Central memory CD8-positive, alpha-beta T cell (primary cell): Measurements from ENCODE around the gene NRP2.

Experiments used
- ATAC-seq: fragments of 150-1000 bp; cut with Tn5 transposase; replicated peaks from 2 replicates; pipeline ENCODE4 v1.10.0; 2022; ENCODE audit warnings: mild to moderate bottlenecking, moderate FRiP score, moderate number of reproducible peaks; ENCODE audit not compliant: poor library complexity, severe bottlenecking; ENCODE audit errors: extremely low read depth
- DNase-seq, 2 donors: peaks; one replicate each; pipeline ENCODE4 v3.0.0; 2021; ENCODE audit warnings: low spot score in 2 of 2
- H3K27ac Mint-ChIP-seq: one replicate; pipeline ENCODE4 v1.8.0; 2022; ENCODE audit warnings: low read depth, mild to moderate bottlenecking, moderate library complexity, mixed read lengths
- H3K27me3 Mint-ChIP-seq: one replicate; pipeline ENCODE4 v1.8.0; 2022; ENCODE audit warnings: mixed read lengths
- H3K36me3 Mint-ChIP-seq: one replicate; pipeline ENCODE4 v1.8.0; 2022; ENCODE audit warnings: mild to moderate bottlenecking, moderate library complexity, mixed read lengths; ENCODE audit not compliant: insufficient read depth
- H3K4me1 Mint-ChIP-seq: one replicate; pipeline ENCODE4 v1.8.0; 2022; ENCODE audit warnings: mixed read lengths
- H3K4me3 Mint-ChIP-seq: one replicate; pipeline ENCODE4 v1.8.0; 2022; ENCODE audit warnings: mild to moderate bottlenecking, moderate library complexity, mixed read lengths
- H3K9me3 Mint-ChIP-seq: one replicate; pipeline ENCODE4 v1.8.0; 2022; ENCODE audit warnings: mixed read lengths

NRP2 gene, protein sequence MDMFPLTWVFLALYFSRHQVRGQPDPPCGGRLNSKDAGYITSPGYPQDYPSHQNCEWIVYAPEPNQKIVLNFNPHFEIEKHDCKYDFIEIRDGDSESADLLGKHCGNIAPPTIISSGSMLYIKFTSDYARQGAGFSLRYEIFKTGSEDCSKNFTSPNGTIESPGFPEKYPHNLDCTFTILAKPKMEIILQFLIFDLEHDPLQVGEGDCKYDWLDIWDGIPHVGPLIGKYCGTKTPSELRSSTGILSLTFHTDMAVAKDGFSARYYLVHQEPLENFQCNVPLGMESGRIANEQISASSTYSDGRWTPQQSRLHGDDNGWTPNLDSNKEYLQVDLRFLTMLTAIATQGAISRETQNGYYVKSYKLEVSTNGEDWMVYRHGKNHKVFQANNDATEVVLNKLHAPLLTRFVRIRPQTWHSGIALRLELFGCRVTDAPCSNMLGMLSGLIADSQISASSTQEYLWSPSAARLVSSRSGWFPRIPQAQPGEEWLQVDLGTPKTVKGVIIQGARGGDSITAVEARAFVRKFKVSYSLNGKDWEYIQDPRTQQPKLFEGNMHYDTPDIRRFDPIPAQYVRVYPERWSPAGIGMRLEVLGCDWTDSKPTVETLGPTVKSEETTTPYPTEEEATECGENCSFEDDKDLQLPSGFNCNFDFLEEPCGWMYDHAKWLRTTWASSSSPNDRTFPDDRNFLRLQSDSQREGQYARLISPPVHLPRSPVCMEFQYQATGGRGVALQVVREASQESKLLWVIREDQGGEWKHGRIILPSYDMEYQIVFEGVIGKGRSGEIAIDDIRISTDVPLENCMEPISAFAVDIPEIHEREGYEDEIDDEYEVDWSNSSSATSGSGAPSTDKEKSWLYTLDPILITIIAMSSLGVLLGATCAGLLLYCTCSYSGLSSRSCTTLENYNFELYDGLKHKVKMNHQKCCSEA

DNA sequence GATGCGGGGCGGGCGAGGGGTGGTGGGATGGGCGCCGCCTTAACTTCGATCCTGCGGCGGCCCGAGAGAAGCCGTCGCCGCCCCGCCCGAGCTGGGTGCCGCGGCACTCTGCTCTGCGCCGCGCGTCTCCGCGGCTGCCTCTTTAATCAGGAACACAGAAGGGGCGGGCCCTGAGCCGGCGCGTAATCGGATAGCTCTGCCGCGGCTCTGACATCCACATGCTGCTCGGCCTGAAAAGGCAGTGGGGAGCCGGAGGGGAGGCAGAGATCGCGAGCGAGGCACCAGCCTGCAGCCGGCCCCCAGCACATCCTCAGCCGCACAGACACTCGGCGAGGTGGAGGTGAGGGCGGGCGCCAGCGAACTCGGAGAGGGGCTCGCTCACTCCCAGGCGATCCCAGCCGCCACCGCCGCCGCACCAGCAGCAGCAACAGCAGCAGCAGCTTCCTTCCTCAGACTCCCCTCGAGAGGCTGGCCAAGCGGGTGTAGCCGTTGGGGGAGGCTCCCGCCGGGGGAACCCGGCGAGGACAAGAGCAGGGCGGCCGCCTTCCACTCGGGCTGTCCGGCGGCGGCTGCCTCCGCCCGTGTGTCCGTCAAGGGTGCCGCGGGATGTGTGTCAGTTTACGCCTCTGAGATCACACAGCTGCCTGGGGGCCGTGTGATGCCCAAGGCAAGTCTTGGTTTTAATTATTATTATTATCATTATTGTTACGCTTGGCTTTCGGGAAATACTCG, at the start of gene NRP2:
TSS of gene NRP2 (plus strand) at position 263 of the 732 bp plus-strand sequence. CDS start 790 bp downstream, outside the sequence.
- DNase-seq: no peak
- Mint-ChIP-seq H3K36me3 (no peaks in the 10 kb centered on the region), H3K27ac (no peak within 1 kb of the TSS), H3K4me3 (peak within 1 kb of the TSS; percentile 32), H3K4me1 (peaks cover 5% of the 10 kb centered on the region), H3K27me3 (peaks cover 89% of the 10 kb centered on the region), H3K9me3 (no peaks in the 10 kb centered on the region)
- no peak for ATAC-seq

DNA sequence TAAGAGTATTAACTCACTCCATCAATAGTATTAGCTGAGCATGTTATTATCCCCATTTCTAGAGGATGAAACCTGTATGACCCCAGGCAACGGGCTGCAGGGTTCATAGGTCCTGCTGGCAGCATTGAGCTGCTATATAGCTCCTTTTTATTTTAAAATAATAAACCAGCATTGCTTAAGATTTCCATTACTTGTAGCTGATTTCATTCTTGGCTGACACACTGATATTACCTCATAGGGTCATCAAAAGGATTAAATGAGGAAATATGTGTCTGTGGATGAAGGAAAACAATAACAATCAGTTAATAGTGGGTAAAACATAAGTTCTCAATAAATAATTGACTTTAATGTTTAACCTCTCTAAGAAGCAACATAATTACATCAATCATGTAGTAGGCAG, 48.3 kb upstream of the NRP2 start:
- no peak overlapping the region for H3K27ac Mint-ChIP-seq
- H3K27me3 Mint-ChIP-seq: peaks cover 10% of the 10 kb centered on the region
- no peaks in the 10 kb centered on the region for H3K9me3 Mint-ChIP-seq
- no peak for ATAC-seq
- H3K4me1 Mint-ChIP-seq: no peaks in the 10 kb centered on the region
- DNase-seq: no peak
- H3K36me3 Mint-ChIP-seq: no peaks in the 10 kb centered on the region
- no peak overlapping the region for H3K4me3 Mint-ChIP-seq

DNA sequence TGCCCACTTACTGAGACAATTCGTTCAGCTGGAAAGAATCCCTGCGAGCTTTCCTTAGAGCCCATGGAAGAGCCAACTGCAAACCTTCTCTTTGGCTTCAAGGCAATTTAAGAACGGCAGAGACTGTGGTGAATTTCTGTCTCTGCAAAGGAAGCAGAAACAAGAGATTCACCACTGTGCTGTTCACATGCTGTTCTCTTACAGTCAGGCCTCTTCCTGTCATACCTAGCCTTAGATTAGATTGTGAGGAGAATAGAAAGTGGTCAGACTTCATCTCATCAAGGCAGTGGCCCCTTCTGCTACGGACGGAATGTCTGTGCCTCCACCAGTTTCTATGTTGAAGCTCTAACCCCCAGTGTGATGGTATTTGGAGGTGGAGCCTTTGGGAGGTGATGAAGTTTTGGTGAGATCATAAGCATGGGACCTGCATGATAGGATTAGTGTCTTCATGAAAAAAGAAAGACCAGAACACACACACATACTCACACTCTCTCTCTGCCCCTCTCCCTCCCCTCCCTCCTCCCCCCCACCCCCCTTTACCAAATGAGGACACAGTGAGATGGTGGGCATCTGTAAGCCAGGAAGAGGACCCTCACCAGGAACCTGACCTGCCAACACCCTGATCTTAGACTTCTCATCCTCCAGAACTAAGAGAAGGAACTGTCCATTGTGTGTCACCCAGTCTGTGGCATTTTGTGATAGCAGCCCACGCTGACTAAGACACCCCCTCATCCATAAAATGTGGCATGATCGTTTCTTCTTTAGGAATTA, 45.6 kb upstream of the NRP2 start:
- no peak overlapping the region for H3K27ac Mint-ChIP-seq
- DNase-seq: no peak

DNA sequence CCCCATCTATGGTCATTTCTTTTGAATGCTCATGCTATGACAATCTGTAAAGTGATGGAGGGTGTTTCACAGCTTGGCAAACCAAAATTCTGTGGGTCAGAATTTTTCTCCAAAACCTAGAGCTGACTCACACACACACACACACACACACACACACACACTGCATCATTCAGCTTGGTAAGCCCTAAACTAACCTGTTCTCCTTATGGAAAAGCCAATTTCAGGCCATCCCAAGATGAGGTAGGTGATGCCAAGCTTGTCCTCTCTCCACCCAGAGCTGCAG, 45.0 kb upstream of the NRP2 start:
- ATAC-seq (no peak), DNase-seq (no peak)
- H3K27me3 Mint-ChIP-seq: peaks cover 2% of the 10 kb centered on the region
- H3K4me1 Mint-ChIP-seq: no peaks in the 10 kb centered on the region
- no peaks in the 10 kb centered on the region for H3K36me3 Mint-ChIP-seq
- H3K4me3 Mint-ChIP-seq: no peak overlapping the region
- H3K9me3 Mint-ChIP-seq: no peaks in the 10 kb centered on the region
- no peak overlapping the region for H3K27ac Mint-ChIP-seq

More for the DNA sequence above, 45.6 kb upstream of the NRP2 start:
- Mint-ChIP-seq H3K9me3 (no peaks in the 10 kb centered on the region), H3K4me1 (no peaks in the 10 kb centered on the region), H3K27me3 (no peaks in the 10 kb centered on the region), H3K36me3 (no peaks in the 10 kb centered on the region), H3K4me3 (no peak overlapping the region)
- no peak for ATAC-seq

DNA sequence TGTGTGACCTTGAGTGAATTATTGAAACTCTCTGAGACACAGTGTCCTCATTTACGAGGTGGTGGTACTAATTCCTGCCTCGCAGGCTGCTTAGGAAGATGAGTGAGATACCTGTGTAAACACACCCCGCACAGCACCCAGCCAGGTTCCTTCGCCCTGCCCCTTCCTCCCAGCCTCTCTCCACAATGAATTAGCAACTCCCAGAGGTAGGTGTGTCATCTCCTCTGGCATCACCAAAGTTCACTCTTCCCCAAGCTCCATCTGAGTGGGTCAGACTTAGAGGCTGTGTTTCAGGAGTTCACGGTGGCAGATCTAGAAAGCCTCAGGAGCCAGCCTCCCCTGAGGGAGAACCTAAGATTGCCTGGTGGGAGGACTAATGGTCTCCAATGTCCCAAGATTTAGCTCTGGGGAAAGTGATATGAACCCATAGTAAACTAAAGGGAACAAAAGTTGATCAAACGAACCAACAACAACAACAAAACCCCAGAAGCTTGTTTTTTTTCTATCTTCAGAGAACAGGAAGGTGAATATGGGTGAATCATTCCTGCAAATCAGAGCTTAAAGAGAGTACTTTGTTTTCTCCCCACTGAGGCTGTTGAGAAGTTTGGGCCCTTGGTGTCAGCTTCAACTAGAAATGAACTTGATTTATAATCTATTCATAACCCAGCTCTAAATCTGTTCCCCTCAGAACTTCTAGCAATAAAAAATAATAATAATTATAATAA, 44.4 kb upstream of the NRP2 start:
- H3K9me3 Mint-ChIP-seq: no peaks in the 10 kb centered on the region
- peaks cover 2% of the 10 kb centered on the region for H3K36me3 Mint-ChIP-seq
- peaks cover 9% of the 10 kb centered on the region for H3K27me3 Mint-ChIP-seq
- H3K4me3 Mint-ChIP-seq: no peak overlapping the region
- no peak overlapping the region for H3K27ac Mint-ChIP-seq
- DNase-seq: no peak
- no peaks in the 10 kb centered on the region for H3K4me1 Mint-ChIP-seq
- no peak for ATAC-seq

DNA sequence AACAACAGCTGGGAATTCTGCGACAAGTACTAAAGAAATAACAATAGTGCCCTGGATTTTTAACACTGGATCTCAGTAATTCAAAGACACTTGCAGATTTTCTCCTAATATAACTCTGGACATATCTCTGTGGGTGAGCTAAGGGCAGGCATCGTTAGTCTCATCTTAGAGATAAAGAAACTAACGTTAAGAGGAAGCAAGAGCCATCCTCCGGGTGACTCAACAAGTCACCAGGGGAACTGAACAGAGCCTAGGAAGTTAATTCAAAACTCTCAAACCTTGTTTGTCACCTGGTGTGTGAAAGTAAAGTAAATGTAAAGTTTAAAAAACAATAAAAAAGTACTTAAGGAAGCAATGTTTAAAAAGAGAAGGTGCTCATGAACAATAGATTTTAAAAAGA, 41.6 kb upstream of the NRP2 start:
- no peak for DNase-seq
- peaks cover 19% of the 10 kb centered on the region for H3K27me3 Mint-ChIP-seq
- no peak overlapping the region for H3K27ac Mint-ChIP-seq
- no peak for ATAC-seq
- no peaks in the 10 kb centered on the region for H3K9me3 Mint-ChIP-seq
- H3K4me3 Mint-ChIP-seq: no peak overlapping the region
- H3K36me3 Mint-ChIP-seq: peaks cover 2% of the 10 kb centered on the region
- H3K4me1 Mint-ChIP-seq: no peaks in the 10 kb centered on the region

DNA sequence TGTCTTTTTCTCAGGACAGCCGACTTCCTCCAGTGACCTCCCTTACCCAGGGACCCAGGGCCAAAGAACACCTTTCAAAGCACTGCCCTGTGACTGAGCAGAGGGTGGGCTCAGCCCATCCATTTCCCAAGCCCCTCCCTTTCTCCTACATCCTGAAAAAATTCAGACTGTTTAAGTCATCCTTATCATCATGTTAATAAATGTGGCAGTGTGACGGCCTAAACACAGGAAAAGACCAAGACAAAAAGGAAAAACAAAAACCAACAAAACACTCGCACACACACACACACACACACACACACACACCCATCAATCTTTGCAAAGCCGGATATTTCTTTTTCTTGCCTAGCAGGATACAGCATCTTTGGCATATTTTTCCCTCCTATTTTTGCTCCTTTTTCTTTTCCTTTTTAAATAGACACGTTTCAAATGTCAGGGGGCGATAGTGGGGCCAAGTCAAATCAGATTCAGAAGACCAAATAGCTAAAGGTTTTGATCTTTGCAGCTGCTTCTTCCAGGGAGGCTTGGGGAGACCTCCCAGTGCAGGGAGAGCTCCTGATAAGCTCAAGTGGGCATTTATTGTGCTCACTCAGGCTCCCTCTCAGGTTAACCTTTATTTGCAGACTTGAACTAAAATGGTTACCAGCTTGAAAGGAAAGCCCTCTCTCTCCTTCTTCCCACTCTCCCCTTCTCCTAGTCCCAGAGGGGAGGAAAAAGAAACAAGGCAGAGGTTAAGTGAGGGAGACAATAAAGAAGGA, 39.5 kb upstream of the NRP2 start:
- ATAC-seq (no peak), DNase-seq (no peak)
- Mint-ChIP-seq H3K4me3 (no peak overlapping the region), H3K27ac (no peak overlapping the region), H3K27me3 (peaks cover 22% of the 10 kb centered on the region), H3K4me1 (no peaks in the 10 kb centered on the region), H3K9me3 (no peaks in the 10 kb centered on the region), H3K36me3 (peaks cover 2% of the 10 kb centered on the region)

DNA sequence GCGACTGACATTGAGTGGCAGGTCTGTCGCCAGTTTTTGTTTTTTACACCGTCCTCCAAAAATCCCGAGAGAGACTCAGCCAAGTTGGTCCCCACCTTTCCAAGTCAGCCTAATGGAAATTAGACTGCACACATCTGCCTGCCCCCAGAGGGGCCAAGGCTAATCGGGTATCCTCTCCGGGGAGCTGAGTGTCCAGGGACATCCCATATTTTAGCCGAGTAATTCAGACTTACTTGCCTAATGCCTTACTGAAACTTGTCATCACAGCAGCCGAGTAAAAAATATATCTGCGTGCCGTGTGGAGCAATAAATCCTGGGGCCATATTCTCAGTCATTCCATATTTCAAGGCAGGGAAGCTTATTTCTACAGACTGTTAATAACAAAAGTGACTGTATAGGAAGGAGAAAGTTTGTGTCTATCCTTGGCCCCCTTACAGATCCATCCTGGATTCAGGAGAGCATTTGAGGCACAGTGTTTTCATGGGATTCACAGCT, 38.9 kb upstream of the NRP2 start:
- H3K36me3 Mint-ChIP-seq: peaks cover 2% of the 10 kb centered on the region
- no peak overlapping the region for H3K27ac Mint-ChIP-seq
- H3K27me3 Mint-ChIP-seq: peaks cover 28% of the 10 kb centered on the region
- H3K9me3 Mint-ChIP-seq: no peaks in the 10 kb centered on the region
- no peak overlapping the region for H3K4me3 Mint-ChIP-seq
- H3K4me1 Mint-ChIP-seq: no peaks in the 10 kb centered on the region
- no peak for DNase-seq
- ATAC-seq: no peak

DNA sequence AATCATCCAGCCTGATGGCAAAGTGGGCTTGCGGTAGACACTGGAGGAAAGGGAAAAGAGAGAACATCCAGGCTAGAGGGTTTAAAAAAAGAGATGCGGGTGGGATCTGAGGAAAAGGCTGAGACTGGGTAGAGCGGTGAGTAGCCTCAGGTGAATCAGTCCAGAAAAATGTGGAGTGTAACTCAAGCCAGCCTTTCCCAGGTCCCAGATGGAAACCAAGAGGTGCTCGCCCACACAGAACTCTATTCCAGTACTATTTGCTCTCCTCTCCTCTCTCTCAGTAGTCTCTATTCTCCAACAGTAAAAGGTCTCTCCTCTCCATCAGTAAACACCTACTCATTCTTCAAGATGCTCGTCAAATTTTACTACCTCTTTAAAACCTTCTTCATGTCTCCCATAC, 38.3 kb upstream of the NRP2 start:
- Mint-ChIP-seq H3K9me3 (no peaks in the 10 kb centered on the region), H3K4me3 (no peak overlapping the region), H3K27ac (no peak overlapping the region), H3K4me1 (no peaks in the 10 kb centered on the region), H3K36me3 (peaks cover 2% of the 10 kb centered on the region), H3K27me3 (peaks cover 34% of the 10 kb centered on the region)
- DNase-seq: no peak
- no peak for ATAC-seq

DNA sequence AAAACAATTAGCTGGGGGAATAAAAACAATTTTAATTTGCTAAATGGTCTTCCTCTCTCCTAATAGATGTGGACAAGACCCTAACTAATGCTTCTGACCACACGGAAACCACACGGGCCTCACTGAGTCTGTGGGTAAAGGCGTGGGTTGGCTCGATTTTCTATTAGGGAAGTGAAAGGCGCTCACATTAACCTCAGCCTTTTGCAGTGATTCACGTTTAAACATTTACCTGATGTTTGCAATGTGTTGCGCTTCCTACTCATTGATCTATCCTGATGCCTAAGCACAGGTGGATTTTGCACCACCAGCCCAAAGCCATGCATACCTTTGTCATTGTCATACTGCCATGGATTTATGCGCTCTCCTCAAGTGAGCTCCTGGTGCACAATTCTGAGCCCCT, 35.6 kb upstream of the NRP2 start:
- ATAC-seq: no peak
- no peak for DNase-seq
- no peaks in the 10 kb centered on the region for H3K9me3 Mint-ChIP-seq
- peaks cover 45% of the 10 kb centered on the region for H3K27me3 Mint-ChIP-seq
- H3K4me1 Mint-ChIP-seq: no peaks in the 10 kb centered on the region
- peaks cover 2% of the 10 kb centered on the region for H3K36me3 Mint-ChIP-seq
- no peak overlapping the region for H3K27ac Mint-ChIP-seq
- H3K4me3 Mint-ChIP-seq: no peak overlapping the region

DNA sequence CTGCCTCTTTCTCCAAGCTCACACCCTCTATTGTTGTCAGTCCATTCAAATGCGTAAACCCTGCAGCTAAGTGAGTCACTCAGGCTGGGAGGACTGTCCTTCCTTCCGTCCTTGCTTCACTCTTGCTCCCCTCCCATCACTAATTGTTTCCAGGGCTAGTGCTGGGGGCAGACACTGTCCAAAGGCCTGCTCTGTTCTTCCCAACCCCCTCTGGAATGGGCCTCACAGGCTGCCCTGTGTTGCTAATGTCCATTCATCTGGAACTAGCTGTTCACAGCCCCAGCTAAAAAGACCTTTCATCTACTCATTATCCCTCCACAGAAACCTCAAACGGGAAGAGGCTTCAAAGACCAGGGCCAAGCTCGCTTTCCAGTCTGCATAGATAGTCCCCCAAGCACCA, 31.9 kb upstream of the NRP2 start:
- Mint-ChIP-seq H3K36me3 (no peaks in the 10 kb centered on the region), H3K27me3 (peaks cover 26% of the 10 kb centered on the region), H3K4me3 (no peak overlapping the region), H3K4me1 (no peaks in the 10 kb centered on the region), H3K9me3 (no peaks in the 10 kb centered on the region), H3K27ac (no peak overlapping the region)
- no peak for ATAC-seq
- no peak for DNase-seq
